ENCODE data around the gene SHISA8. TPM values are rescaled to one million over a fixed set of nuclear protein-coding genes. Genes with fewer than 3 reads are reported as not detected.

The SHISA8 gene
- total RNA-seq, 1 donor from 2014 or later = 0.22 TPM

DNA sequence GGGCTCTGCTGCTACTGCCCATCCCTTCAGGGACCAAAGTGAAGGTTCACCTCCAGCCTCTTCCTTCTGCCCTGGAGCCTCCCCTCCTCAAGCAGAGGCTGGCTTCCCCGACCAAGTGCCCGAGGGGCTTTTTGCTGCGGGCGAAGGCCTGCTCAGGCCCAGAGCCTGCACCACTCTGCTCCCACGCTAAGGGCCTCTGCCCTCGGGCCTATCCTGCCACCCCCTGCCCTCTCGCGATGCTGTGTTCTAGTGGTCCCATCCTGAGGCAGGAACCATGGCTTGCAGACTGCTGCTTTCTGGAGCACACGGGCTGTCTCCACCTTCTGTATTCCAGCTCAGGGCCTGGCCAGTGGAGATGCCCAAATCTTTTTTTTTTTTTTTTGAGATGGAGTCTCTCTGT lies 20.6 kb upstream of the SHISA8 start:
- peaks cover 5% of the 10 kb centered on the region for H3K36me3 Mint-ChIP-seq
- H3K27me3 Mint-ChIP-seq = no peaks in the 10 kb centered on the region
- no peak for TF ChIP-seq CTCF (conservative IDR thresholded peaks at IDR 0.05)
- H3K4me3 Mint-ChIP-seq = no peak overlapping the region
- DNase-seq (ENCODE audit: extremely low spot score, unreplicated experiment) = no peak
- no peaks in the 10 kb centered on the region for H3K9me3 Mint-ChIP-seq
- H3K27ac Mint-ChIP-seq = no peak overlapping the region
- H3K4me1 Mint-ChIP-seq (ENCODE audit: unreplicated experiment) = peaks cover 6% of the 10 kb centered on the region

DNA sequence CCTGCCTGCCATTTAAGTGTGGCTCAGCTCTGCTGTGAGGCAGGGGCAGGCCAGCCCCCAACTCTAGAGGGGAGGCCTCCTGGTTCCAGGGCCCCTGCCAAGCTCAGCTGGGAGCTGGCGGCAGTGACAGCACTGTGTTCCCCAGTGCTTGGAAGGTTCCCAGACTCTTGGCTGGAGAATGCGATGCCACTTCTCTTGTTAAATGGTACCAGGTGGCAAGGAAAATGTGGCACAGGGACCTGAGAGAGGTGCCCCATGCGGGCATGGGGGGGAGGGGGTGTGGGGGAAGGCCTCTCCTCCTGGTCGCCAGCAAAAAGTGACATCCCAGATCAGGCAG lies 20.1 kb upstream of the SHISA8 start:
- Mint-ChIP-seq H3K9me3 (no peaks in the 10 kb centered on the region), H3K4me1 (ENCODE audit: unreplicated experiment) (peaks cover 3% of the 10 kb centered on the region), H3K4me3 (no peak overlapping the region), H3K36me3 (peaks cover 2% of the 10 kb centered on the region), H3K27ac (no peak overlapping the region), H3K27me3 (no peaks in the 10 kb centered on the region)
- no peak for DNase-seq (ENCODE audit: extremely low spot score, unreplicated experiment)
- no peak for TF ChIP-seq CTCF (conservative IDR thresholded peaks at IDR 0.05)

DNA sequence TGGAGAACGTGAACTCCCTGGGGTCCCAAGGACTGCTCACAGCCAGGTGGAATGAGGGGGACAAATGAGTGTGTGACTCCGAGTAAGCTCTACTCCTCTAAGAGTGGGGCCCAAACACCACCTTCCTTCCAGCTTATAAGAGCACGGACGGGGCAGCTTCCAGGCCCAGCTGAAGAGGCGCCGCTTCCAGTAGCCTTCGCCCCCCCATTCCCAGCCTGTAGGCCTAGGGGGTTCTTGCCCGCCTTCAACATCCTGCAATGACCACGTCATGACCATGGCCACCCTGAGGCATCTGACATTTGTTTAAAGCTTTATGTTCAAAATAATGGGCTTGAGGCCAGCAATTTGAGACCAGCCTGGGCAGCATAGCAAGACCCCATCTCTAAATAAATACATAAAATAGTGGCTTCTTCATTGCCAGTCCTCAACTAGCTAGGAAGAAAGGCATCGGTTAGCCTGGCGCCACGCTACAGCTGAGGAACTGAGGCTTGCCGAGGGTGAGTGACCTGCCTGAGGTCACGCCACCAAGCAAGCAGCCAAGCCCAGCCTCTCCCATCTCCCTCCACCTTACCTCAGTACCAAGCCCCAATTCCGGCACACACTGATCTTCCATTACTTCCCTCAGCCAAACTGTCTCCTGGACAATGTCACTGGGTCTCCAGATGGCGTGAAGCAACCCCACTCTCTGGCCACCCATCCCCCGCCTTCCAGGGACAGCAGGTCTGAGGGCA lies 19.6 kb upstream of the SHISA8 start:
- no peak for DNase-seq (ENCODE audit: extremely low spot score, unreplicated experiment)
- H3K36me3 Mint-ChIP-seq = no peaks in the 10 kb centered on the region
- no peak overlapping the region for H3K4me3 Mint-ChIP-seq
- H3K27me3 Mint-ChIP-seq = no peaks in the 10 kb centered on the region
- no peak overlapping the region for H3K27ac Mint-ChIP-seq
- TF ChIP-seq CTCF (conservative IDR thresholded peaks at IDR 0.05) = no peak
- no peaks in the 10 kb centered on the region for H3K9me3 Mint-ChIP-seq
- H3K4me1 Mint-ChIP-seq (ENCODE audit: unreplicated experiment) = no peaks in the 10 kb centered on the region

GRCh38 chr22:41933411-41934177 lies 18.7 kb upstream of the SHISA8 start:
- Mint-ChIP-seq H3K4me1 (ENCODE audit: unreplicated experiment) (no peaks in the 10 kb centered on the region), H3K27me3 (no peaks in the 10 kb centered on the region), H3K4me3 (no peak overlapping the region), H3K9me3 (no peaks in the 10 kb centered on the region), H3K27ac (no peak overlapping the region), H3K36me3 (no peaks in the 10 kb centered on the region)
- no peak for DNase-seq (ENCODE audit: extremely low spot score, unreplicated experiment)
- no peak for TF ChIP-seq CTCF (conservative IDR thresholded peaks at IDR 0.05)

GRCh38 chr22:41932353-41932752 lies 17.5 kb upstream of the SHISA8 start:
- Mint-ChIP-seq H3K9me3 (no peaks in the 10 kb centered on the region), H3K4me3 (no peak overlapping the region), H3K27ac (no peak overlapping the region), H3K27me3 (peaks cover 9% of the 10 kb centered on the region), H3K4me1 (ENCODE audit: unreplicated experiment) (no peaks in the 10 kb centered on the region), H3K36me3 (no peaks in the 10 kb centered on the region)
- no peak for DNase-seq (ENCODE audit: extremely low spot score, unreplicated experiment)
- no peak for TF ChIP-seq CTCF (conservative IDR thresholded peaks at IDR 0.05)

All from type B pancreatic cell (in vitro differentiated cells).